Erythroblast (primary cell): Measurements from ENCODE around the gene LRAT.

Experiments
- GATA1 ChIP-seq: IDR thresholded peaks from 2 replicates; pipeline ENCODE4 v1.6.1; 2011; ENCODE audit warnings: low read depth, mild to moderate bottlenecking, control low read depth, low read length, moderate library complexity
- POLR2A ChIP-seq: IDR thresholded peaks from 2 replicates; pipeline ENCODE4 v1.6.1; 2011; ENCODE audit warnings: mild to moderate bottlenecking, low read length

DNA sequence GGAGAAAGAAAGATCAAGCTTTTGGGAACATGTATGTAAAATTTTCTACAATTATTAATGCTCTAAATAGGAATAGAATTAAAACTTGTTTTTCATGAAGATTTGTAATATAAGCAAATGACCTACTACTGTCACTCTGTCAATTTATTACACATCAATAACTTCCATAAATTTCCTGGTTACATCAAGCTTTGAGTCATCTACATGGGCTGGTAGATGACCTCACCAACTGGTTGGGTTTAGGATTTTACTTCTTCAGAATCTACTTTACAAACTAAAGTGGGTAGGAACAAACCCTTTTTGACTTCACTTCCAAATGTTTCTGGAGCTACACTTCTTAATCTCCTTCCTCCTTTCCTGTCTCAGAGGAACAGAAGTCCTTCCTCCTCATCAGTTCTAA, 12.0 kb upstream of the LRAT start:
- no peak for TF ChIP-seq POLR2A
- no peak for TF ChIP-seq GATA1
